Measurements from ENCODE around the gene SLC49A4.

The SLC49A4 gene

DNA sequence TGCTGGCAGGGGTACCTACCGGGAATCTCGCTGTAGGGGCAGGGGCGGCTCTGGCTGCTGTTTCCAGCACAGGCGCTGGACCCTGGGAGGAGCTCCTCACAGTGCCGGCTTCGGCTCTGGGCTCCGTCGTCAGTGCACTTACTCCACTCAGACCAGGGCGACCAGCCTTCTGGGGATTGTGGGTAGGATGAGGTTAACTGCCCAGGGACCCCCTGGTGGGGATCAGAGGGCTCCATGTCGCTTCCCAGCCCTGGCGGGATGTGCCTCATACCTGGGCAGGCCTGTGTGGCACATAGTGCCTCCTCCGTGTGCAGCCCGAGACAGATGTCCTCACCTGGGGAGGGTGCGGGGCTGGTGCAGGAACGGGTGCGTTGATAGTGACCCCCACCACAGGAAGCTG lies 117.0 kb downstream of the SLC49A4 start:
- DNase-seq = no peak

GRCh38 chr3:122912772-122913538 lies 118.1 kb downstream of the SLC49A4 start:
- no peak for DNase-seq

DNA sequence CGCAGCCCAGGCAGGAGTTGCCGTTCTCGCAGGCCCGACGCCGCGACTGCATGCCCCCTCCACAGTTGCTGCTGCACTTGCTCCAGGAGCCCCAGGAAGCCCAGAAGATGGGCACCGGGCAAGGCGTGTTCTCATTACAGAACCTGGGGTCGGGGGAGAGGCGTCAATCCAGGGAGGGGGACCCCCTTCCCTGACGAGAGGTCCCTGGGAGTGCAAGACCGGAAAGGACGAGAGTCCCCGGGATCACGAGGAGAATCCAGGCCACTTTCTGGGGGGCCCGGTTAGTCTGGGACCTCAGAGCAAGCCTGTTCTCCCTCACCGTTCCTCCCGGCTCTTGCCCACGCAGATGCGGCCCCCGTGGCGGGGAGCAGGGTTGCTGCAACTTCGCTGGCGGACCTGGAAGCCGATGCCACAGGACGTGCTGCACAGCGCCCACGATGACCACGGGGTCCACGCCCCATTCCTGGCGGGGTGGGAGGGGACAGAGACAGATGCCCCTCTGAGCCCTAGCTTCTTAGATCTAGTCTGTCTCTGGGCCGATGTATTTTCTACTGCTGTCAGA lies 118.8 kb downstream of the SLC49A4 start:
- no peak for DNase-seq

GRCh38 chr3:122915300-122916055 lies 120.6 kb downstream of the SLC49A4 start:
- DNase-seq = no peak

DNA sequence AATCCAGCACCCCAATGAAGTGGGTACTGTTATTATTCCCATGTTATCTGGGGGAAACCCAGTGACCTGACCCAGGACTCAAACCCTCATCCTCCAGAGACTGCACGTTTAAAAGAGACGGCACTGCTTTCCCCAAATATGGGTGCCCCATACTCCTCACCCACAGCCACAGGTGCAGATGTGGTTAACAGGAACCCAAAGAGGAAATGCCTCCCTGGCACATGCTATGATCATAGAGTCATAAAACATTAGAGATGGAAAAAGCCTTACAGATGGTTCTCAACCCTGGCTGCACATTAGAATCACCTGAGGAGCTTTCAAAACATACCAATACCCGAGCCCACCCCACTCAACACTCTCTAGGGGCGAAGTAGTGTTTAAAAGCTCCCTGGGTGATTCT lies 121.2 kb downstream of the SLC49A4 start:
- no peak for DNase-seq

GRCh38 chr3:122916580-122916979 lies 121.7 kb downstream of the SLC49A4 start:
- no peak for DNase-seq

DNA sequence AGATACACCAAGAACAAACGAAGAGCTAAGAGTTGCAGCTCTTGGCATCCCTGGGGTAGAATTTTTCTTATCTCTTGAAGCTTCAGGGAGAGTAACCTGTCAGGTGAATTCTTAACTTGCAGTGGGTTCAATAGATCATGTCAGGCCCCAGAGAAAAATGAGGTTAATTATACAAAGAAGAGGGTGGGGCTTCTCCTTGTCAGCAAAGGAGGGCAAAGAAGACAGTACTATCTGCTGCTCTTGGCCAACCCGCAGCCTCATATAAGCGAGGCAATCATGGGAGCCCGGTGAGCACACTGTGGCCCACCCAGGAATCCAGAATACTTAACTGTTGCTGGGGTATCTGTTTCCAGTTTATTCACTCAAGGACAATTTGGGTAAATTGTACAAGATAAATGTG lies 122.5 kb downstream of the SLC49A4 start:
- DNase-seq = no peak

GRCh38 chr3:122918576-122919290 lies 123.9 kb downstream of the SLC49A4 start:
- no peak for DNase-seq

GRCh38 chr3:122919291-122919610 lies 124.4 kb downstream of the SLC49A4 start:
- DNase-seq = no peak

DNA sequence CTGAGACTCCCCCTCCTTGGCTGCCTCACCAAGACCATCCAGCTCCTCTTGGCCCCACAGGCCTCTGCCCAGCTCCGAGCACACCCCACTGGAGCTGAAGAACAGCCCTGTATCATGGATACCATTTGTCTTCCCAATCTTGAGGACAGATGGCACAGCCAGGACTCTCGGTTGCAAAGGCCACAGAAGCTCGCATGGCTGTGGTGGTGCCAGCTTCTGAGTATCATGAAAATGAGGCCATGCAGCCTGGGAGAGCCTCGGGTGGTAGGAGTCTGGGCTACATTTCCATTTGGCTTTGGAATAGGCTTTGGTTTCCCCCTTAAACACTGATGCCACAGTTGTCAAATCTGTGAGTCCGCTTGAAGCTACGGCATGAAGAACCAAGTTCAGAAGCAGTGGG lies 126.1 kb downstream of the SLC49A4 start:
- DNase-seq = no peak

DNA sequence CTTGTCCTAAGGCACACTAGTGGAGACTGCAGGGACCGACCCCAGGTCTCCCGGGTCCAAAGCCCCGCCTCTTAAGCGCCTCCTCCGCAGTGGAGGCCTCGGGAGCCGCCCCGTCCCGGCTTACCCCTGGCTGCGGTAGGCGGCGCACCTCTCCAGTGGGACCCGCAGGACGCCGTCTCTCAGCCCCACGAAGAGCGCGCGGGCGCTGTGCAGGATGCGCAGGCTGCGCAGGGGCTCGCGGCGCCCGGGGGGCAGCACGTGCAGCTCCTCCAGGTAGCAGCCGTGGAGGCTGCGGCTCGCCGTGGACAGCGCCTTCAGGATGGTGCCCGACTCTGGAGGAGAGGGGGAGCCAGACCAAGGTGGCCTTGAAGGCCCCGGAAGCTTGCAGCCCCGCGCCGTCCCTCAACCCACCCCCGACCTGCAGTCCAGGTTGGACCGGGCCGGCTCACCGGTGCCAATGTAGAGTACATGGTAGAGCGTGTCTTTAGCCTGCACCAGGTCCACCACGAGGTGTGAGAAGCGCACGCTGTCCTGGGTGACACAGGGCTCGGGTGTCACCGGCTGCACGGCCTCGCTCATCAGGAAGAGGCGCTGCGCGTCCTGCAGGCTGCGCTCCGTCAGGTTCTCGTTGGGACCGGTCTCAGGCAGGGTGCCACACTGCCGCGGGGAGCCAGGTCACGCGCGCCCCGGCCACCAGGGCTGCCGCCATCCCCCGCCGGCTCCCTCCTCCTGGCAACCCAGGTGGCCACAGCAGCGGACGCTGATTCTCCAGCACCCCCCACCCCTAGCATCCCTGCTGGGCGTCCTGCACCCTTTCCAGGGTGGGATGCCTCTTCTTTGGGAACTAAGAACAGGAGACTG lies 127.2 kb downstream of the SLC49A4 start:
- no peak for DNase-seq

GRCh38 chr3:122923611-122924010 lies 128.7 kb downstream of the SLC49A4 start:
- DNase-seq = no peak

- DNase-seq = no peak
Measured at GRCh38 chr3:122924056-122924455, 129.2 kb downstream of the SLC49A4 start.

DNA sequence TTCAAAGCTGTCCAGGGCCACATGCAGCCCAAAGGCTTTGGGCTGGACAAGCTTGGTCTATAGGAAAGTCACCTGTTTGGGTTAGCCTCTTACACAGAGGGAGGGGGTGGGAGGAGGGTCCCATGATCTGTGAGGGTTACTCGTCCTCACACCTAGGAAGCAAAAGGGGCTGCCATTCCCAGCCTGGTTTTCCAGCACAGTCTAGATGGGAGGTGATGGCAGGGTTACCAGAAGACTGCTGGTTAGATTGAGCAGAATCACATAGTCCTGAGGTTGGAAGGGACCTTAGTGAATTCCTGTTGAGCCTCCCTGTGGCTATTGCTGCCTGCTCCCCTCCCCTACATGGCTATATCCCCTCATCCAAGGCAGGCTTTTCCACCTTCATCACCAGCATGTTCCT lies 130.9 kb downstream of the SLC49A4 start:
- DNase-seq = no peak

DNA sequence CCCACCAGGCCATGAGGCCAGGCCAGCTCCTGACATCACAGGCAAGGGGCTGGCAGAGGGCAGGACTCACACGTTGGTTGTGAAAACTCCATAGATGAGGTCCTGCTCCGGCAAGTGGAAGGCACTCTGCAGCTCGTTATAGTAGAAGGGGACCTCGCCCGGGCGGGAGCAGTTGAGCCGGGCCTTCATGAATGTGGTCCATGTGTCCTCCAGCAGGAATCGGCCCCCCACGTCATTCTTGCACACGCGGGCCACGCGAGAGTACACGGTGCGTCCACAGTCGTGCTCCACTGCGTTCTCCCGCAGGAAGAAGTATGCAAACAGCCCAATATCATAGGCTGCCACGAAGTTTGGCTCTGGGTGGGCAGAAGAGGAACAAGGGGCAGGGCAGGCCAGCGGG lies 131.5 kb downstream of the SLC49A4 start:
- DNase-seq = no peak

- no peak for DNase-seq
Measured at GRCh38 chr3:122926811-122927210, 131.9 kb downstream of the SLC49A4 start.

GRCh38 chr3:122927726-122928125 lies 132.9 kb downstream of the SLC49A4 start:
- DNase-seq = no peak

DNA sequence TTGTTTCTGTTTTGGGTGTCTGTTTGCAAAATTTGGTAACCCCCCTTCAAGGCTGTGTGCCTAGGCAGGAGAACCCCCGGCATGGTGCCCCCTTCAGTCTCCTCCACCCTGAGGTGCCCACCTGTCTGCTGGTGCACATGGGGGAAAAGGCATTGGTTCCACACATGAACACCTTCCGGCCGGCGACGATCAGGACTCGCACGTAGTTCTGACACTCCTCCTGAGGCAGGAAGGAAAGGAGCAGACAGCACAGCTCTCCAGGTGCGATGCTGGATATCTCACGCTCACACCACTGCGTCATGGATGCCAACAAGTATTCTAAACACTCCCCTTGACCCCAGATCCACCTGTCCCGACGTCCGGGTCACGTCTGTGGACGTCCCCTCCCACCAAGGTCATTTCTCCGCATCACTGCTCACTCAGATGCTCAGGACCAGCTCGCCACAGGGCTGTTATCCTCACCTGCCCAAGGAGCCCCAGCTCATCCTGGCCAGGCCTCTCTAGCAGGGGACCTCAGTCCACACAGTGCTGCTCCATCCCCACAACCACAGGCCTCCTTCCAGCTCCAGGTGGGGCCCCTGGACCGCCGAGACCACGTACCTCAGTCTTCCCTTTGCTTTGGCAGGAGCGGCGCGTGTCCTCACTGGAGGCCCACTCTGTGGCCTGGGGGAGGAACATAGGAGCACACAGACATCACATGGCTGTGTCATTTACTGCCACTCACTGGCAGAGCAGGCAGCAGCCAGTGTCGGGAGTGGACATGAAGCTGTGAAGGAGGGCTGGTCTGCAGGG lies 133.7 kb downstream of the SLC49A4 start:
- no peak for DNase-seq

DNA sequence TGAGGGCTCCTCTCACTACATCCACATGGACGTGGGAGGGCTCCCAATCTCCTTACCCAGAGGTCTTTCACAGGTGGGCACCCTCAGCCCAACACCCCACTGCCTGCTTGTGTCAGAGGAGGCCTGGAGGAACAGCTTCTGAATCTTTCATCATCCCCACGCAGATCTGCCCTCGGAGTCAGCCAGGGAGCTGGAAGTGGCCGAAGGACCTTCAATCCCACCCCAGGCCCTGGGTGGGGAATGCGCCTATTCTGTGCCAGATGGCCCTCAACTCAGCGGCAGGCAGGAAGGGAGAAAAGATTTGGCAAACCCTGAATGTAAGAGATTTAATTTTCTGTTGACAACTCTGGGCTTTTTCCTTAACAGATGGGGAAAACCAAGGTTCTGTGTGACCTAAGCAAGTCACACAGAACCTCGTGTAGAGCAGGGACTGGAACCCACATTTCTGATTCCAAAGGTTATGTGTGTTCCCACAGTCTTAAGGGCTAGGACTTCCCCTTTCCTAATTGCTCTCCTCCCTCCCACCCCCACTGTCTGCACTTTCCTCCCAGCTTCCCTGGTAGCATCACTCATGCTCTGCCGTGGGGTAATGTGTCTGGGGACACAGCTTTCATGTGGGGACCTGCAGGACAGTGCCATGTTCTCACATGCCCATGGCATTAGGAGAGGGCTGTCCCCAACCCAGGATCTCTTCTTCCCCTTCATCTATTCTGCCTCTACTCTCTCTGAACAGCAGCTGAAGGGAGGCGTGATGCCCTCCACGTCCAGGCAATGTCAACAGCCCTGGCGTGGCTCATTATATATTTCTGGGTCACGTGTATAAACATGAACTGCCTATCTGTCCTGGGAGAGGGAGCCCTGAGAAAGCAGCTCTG lies 134.6 kb downstream of the SLC49A4 start:
- no peak for DNase-seq

GRCh38 chr3:122930063-122930997 lies 135.5 kb downstream of the SLC49A4 start:
- no peak for DNase-seq
